Measurements from ENCODE around the gene FAM184B.

- TF ChIP-seq CTCF (conservative IDR thresholded peaks at IDR 0.05; ENCODE audit: low read depth, low read length) (no peak), POLR2A (IDR thresholded peaks at IDR 0.05; ENCODE audit: low read depth, low read length) (no peak), MXI1 (IDR thresholded peaks at IDR 0.05; ENCODE audit: borderline replicate concordance, low read depth, low read length) (no peak), CEBPB (IDR thresholded peaks at IDR 0.05; ENCODE audit: low read depth, low read length) (no peak), RAD21 (IDR thresholded peaks at IDR 0.05; ENCODE audit: low read length) (no peak), MAZ (IDR thresholded peaks at IDR 0.05; ENCODE audit: borderline replicate concordance, low read depth, low read length) (no peak), NFE2L2 (IDR thresholded peaks at IDR 0.05; ENCODE audit: low read depth, low read length) (no peak), SMC3 (IDR thresholded peaks at IDR 0.05; ENCODE audit: low read depth, low read length) (no peak), ELK1 (IDR thresholded peaks at IDR 0.05; ENCODE audit: borderline replicate concordance, low read depth, low read length) (no peak)
- TF ChIP-seq, protein P1, sequence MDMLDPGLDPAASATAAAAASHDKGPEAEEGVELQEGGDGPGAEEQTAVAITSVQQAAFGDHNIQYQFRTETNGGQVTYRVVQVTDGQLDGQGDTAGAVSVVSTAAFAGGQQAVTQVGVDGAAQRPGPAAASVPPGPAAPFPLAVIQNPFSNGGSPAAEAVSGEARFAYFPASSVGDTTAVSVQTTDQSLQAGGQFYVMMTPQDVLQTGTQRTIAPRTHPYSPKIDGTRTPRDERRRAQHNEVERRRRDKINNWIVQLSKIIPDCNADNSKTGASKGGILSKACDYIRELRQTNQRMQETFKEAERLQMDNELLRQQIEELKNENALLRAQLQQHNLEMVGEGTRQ (IDR thresholded peaks at IDR 0.05; ENCODE audit: low read depth, low read length), result no peak
Observed at GRCh38 chr4:17694552-17694951, 86.9 kb downstream of the FAM184B start.
